Transverse colon (tissue), 4 donors: ENCODE measurements around the gene COL13A1. TPM values are rescaled to one million over a fixed set of nuclear protein-coding genes. Genes with fewer than 3 reads are reported as not detected.

Source experiments
- DNase-seq: peaks from one replicate; pipeline ENCODE4 v3.0.0-alpha.2; 2019
- H3K27ac ChIP-seq, 4 donors: fragments of 200-600 bp; sonication (generic); 2 replicates each; pipeline ENCODE4 v1.5.1; 2016 to 2018; ENCODE audit warnings: inconsistent platforms in 4 of 4
- H3K27me3 ChIP-seq: fragments of 200-600 bp; sonication (generic); 2 replicates; pipeline ENCODE4 v1.5.1; 2017; ENCODE audit warnings: inconsistent platforms
- H3K36me3 ChIP-seq, 4 donors: fragments of 200-600 bp; sonication (generic); 2 replicates each; pipeline ENCODE4 v1.5.1; 2017 to 2019; ENCODE audit warnings: inconsistent platforms in 4 of 4
- H3K4me1 ChIP-seq, 4 donors: fragments of 200-600 bp; sonication (generic); 2 replicates each; pipeline ENCODE4 v1.5.1; 2017 to 2020; ENCODE audit warnings: inconsistent platforms in 4 of 4
- H3K4me3 ChIP-seq, 4 donors: fragments of 200-600 bp; sonication (generic); 1 replicate in 1 of 4; 2 replicates in 3 of 4; pipeline versions ENCODE4 v1.5.1 to v1.6.1; 2017 to 2019; ENCODE audit warnings: inconsistent platforms in 4 of 4
- H3K9me3 ChIP-seq, 2 donors: fragments of 200-600 bp; sonication (generic); 2 replicates each; pipeline ENCODE4 v1.5.1; 2017 to 2019; ENCODE audit warnings: inconsistent platforms in 2 of 2
- EP300 ChIP-seq: sonication (generic); formaldehyde crosslinking; IDR thresholded peaks from one replicate; pipeline ENCODE4 v1.6.1; 2017; ENCODE audit warnings: antibody characterized with exemption, low read depth
- POLR2A ChIP-seq: fragments of 450-650 bp; IDR thresholded peaks from one replicate; pipeline ENCODE4 v1.6.1; 2016; ENCODE audit warnings: antibody characterized with exemption, mild to moderate bottlenecking, moderate library complexity
- POLR2AphosphoS5 ChIP-seq, 3 donors: sonication (generic); formaldehyde crosslinking; IDR thresholded peaks; one replicate each; pipeline ENCODE4 v1.6.1; 2016; ENCODE audit warnings: antibody characterized with exemption in 3 of 3
- WGBS, 2 donors: methylation state at CpG; one replicate each; pipeline ENCODE4 v1.1.5; 2018; ENCODE audit warnings: low coverage in 1 of 2; 5-methylcytosine and 5-hydroxymethylcytosine counted together
- in situ Hi-C, 4 donors: fragments of 200-750 bp; cut with MboI; loops; one replicate each; pipeline versions ENCODE4 v1.15.0 to v1.15.1; 2017; ENCODE audit warnings: low sequenced_read_pairs in 3 of 4, low pct_ligation_motif_present in 1 of 4, low pct_unique_long_range_greater_than_20kb in 1 of 4
- intact Hi-C: fragments of 100-400 bp; cut with DNase I; formaldehyde crosslinking; loops from one replicate; pipeline ENCODE4 v1.15.1; 2023; ENCODE audit warnings: low total_unique reads
- total RNA-seq, 4 donors: library from RNA; depleted of rRNA; stranded (reverse); fragments of >200 nt; gene quantifications; one replicate each; pipeline ENCODE4 v1.1.0, GENCODE V29; 2016
- TF ChIP-seq, protein P1 (sequence below), 5 experiments: fragments of 200-600 bp in 3 of 5; fragments of 450-650 bp in 2 of 5; sonication (generic) in 3 of 5; IDR thresholded peaks; 1 replicate in 2 of 5; 2 replicates in 3 of 5; pipeline ENCODE4 v1.5.1; 2016 to 2017; ENCODE audit warnings: antibody characterized with exemption in 5 of 5, inconsistent platforms in 3 of 5, mild to moderate bottlenecking in 2 of 5, moderate library complexity in 1 of 5

The COL13A1 gene
- total RNA-seq, 4 donors from 2014 or later, result 0.68 to 8.2 (median 2.1) TPM

DNA sequence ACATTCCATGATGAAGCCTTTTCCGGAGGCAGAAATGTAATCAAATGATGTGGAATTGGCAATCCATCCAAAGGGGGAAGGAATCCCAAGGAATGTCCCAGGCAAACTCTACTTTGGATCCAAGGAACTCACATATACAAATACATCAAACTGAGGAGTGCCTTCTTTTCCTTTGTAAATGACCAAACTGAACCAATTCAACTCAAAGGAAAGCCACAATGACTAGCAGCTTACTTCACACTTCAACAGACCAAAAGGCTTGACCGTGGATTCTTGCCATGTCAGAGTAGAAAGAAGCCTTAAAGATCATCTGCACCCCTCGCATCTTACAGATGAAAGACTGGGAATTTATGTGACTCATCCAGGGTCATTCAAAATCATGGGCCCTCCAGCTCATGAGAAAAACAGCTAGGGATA is 171.3 kb downstream of the COL13A1 start:
- Histone ChIP-seq H3K36me3 (no peaks in the 10 kb centered on the region), H3K27me3 (peaks cover 15% of the 10 kb centered on the region), H3K4me1 (no peaks in the 10 kb centered on the region), H3K9me3 (no peaks in the 10 kb centered on the region), H3K4me3 (no peak overlapping the region), H3K27ac (no peak overlapping the region)
- 63 to 67% methylated on average over 1 to 3 of the region's 3 CpGs for WGBS, 2 donors
- TF ChIP-seq, protein P1, sequence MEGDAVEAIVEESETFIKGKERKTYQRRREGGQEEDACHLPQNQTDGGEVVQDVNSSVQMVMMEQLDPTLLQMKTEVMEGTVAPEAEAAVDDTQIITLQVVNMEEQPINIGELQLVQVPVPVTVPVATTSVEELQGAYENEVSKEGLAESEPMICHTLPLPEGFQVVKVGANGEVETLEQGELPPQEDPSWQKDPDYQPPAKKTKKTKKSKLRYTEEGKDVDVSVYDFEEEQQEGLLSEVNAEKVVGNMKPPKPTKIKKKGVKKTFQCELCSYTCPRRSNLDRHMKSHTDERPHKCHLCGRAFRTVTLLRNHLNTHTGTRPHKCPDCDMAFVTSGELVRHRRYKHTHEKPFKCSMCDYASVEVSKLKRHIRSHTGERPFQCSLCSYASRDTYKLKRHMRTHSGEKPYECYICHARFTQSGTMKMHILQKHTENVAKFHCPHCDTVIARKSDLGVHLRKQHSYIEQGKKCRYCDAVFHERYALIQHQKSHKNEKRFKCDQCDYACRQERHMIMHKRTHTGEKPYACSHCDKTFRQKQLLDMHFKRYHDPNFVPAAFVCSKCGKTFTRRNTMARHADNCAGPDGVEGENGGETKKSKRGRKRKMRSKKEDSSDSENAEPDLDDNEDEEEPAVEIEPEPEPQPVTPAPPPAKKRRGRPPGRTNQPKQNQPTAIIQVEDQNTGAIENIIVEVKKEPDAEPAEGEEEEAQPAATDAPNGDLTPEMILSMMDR (IDR thresholded peaks at IDR 0.05), result no peak
- TF ChIP-seq POLR2AphosphoS5 (IDR thresholded peaks at IDR 0.05) (no peak), POLR2A (no peak), EP300 (no peak)
- no peak for DNase-seq
- in situ Hi-C loops (no loop called here), intact Hi-C loops (no loop called here)

DNA sequence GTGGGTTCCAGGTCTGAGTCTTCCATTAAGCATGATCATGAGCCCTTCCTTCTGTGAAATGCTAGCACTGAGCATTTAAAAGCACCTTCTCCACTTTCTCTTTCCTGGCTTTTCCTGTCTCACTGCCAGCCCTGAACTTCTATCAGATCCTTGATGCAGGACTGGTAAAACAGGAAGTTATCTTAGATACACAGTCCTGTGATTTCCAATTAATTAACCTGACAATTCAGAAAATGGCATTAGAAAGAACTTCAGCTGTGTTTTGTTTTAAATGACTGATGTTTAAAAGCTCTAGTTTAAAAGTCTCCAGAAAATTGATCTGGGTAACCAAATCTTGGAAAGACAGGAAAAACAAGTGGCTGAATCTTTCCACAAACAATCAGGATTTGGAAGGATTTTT is 172.0 kb downstream of the COL13A1 start:
- no peaks in the 10 kb centered on the region for H3K36me3 ChIP-seq
- H3K4me3 ChIP-seq, result no peak overlapping the region
- no peak for TF ChIP-seq POLR2AphosphoS5 (IDR thresholded peaks at IDR 0.05)
- TF ChIP-seq, protein P1 (IDR thresholded peaks at IDR 0.05), result no peak
- TF ChIP-seq EP300, result no peak
- TF ChIP-seq POLR2A, result no peak
- H3K9me3 ChIP-seq, result no peaks in the 10 kb centered on the region
- H3K27me3 ChIP-seq, result peaks cover 15% of the 10 kb centered on the region
- in situ Hi-C loops, result no loop called here
- intact Hi-C loops, result no loop called here
- no peaks in the 10 kb centered on the region for H3K4me1 ChIP-seq
- no peak overlapping the region for H3K27ac ChIP-seq
- no peak for DNase-seq

- H3K27me3 ChIP-seq, result peaks cover 14% of the 10 kb centered on the region
- no peak overlapping the region for H3K4me3 ChIP-seq
- H3K27ac ChIP-seq, result no peak overlapping the region
- in situ Hi-C loops, result no loop called here
- TF ChIP-seq POLR2AphosphoS5 (IDR thresholded peaks at IDR 0.05) (no peak), EP300 (no peak), POLR2A (no peak)
- TF ChIP-seq, protein P1 (IDR thresholded peaks at IDR 0.05), result no peak
- H3K9me3 ChIP-seq, result no peaks in the 10 kb centered on the region
- intact Hi-C loops, result no loop called here
- no peak for DNase-seq
- no peaks in the 10 kb centered on the region for H3K4me1 ChIP-seq
- no peaks in the 10 kb centered on the region for H3K36me3 ChIP-seq
- WGBS, 2 donors, result 34 to 41% methylated on average over 2 of the region's 2 CpGs
Measured at GRCh38 chr10:69974551-69975155, 172.9 kb downstream of the COL13A1 start.

DNA sequence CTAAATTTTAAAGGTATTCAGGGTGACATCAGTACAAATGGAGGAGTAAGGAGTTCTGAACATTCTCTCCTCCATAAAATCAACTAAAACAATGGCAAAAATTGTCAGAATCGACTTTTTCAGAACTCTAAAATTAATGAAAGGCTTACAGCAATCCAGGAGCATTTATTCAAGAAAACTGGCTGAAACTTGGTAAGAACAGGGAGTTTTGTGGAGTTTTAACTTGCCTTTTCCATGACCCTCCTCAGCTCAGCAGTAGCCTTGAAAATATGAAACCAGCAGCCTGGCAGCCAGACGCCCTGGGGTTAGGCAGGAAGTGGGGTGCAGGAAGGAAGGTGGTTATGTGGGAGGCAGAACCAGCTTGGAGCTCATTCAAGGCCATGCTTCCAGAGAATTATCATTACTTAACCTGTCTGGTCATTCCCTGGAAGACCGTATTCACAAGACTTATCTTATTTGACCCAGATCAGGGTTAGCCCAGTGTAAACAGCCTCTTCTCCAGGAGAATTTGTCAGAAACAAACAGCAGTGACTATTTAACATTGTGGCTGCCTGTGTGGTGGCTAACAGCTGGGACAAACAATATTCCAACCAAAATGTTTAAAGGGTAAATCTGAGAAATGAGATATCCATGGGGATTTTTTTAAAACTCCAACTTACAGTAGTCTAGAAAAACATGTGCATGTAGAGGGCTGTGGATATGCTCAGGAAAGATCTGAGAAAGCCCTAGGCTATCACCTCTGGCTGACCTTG is 175.3 kb downstream of the COL13A1 start:
- no peak for DNase-seq
- no peaks in the 10 kb centered on the region for H3K4me1 ChIP-seq
- H3K27me3 ChIP-seq, result peaks cover 17% of the 10 kb centered on the region
- WGBS, 2 donors, result 20 to 41% methylated on average over 1 to 3 of the region's 3 CpGs
- TF ChIP-seq EP300 (no peak), POLR2A (no peak), POLR2AphosphoS5 (IDR thresholded peaks at IDR 0.05) (no peak)
- TF ChIP-seq, protein P1 (IDR thresholded peaks at IDR 0.05), result no peak
- no peaks in the 10 kb centered on the region for H3K9me3 ChIP-seq
- intact Hi-C loops, result no loop called here
- in situ Hi-C loops, result no loop called here
- H3K27ac ChIP-seq, result no peak overlapping the region
- H3K4me3 ChIP-seq, result no peak overlapping the region
- no peaks in the 10 kb centered on the region for H3K36me3 ChIP-seq
